Thyroid gland (tissue), 4 donors: ENCODE results near the gene MICU1. TPM values are rescaled to one million over a fixed set of nuclear protein-coding genes. Genes with fewer than 3 reads are reported as not detected.

Experiments
- DNase-seq, 2 donors: peaks; one replicate each; pipeline ENCODE4 v3.0.0-alpha.2; 2019
- H3K27ac ChIP-seq, 3 donors: fragments of 200-600 bp; sonication (generic); 1 replicate in 2 of 3; 2 replicates in 1 of 3; pipeline ENCODE4 v1.5.1; 2016 to 2019; ENCODE audit warnings: mild to moderate bottlenecking in 1 of 3, moderate library complexity in 1 of 3
- H3K27me3 ChIP-seq: fragments of 200-600 bp; sonication (generic); one replicate; pipeline ENCODE4 v1.5.1; 2019
- H3K36me3 ChIP-seq, 2 donors: fragments of 200-600 bp; sonication (generic); one replicate each; pipeline ENCODE4 v1.5.1; 2016 to 2019
- H3K4me1 ChIP-seq, 2 donors: fragments of 200-600 bp; sonication (generic); one replicate each; pipeline ENCODE4 v1.5.1; 2017 to 2019
- H3K4me3 ChIP-seq, 3 donors: fragments of 200-600 bp; sonication (generic); replicated peaks in 1 of 3; 1 replicate in 2 of 3; 2 replicates in 1 of 3; pipeline ENCODE4 v1.5.1; 2016; ENCODE audit warnings: mild to moderate bottlenecking in 1 of 3
- H3K9me3 ChIP-seq: fragments of 200-600 bp; sonication (generic); one replicate; pipeline ENCODE4 v1.5.1; 2017
- POLR2A ChIP-seq, 2 donors: fragments of 450-650 bp; IDR thresholded peaks; one replicate each; pipeline ENCODE4 v1.6.1; 2017; ENCODE audit warnings: antibody characterized with exemption in 2 of 2, mild to moderate bottlenecking in 2 of 2, moderate library complexity in 1 of 2
- WGBS, 2 donors: methylation state at CpG; one replicate each; pipeline ENCODE4 v1.1.5; 2017; 5-methylcytosine and 5-hydroxymethylcytosine counted together
- intact Hi-C: fragments of 100-400 bp; cut with DNase I; formaldehyde crosslinking; loops from one replicate; pipeline ENCODE4 v1.15.1; 2023
- total RNA-seq, 4 donors: library from RNA; depleted of rRNA; stranded (reverse); fragments of >200 nt; gene quantifications; one replicate each; pipeline ENCODE4 v1.2.3, GENCODE V29; 2016
- TF ChIP-seq, protein P1 (sequence below), 6 experiments: fragments of 200-600 bp in 3 of 6; fragments of 450-650 bp in 3 of 6; sonication (generic) in 3 of 6; IDR thresholded peaks; one replicate each; pipeline ENCODE4 v1.5.1; 2016 to 2019; ENCODE audit warnings: antibody characterized with exemption in 6 of 6, mild to moderate bottlenecking in 2 of 6, inconsistent platforms in 1 of 6, moderate library complexity in 1 of 6

Gene MICU1
- total RNA-seq, 4 donors from 2014 or later, result 26.5 to 33.9 (median 31.5) TPM

- Histone ChIP-seq H3K27ac (no peak overlapping the region), H3K9me3 (no peaks in the 10 kb centered on the region), H3K4me1 (peaks cover 0 to 10% of the 10 kb centered on the region in 2 donors), H3K36me3 (peaks cover 0 to 7% of the 10 kb centered on the region in 2 donors), H3K27me3 (no peaks in the 10 kb centered on the region), H3K4me3 (no peak overlapping the region)
- WGBS, 2 donors, result 88 to 95% methylated on average over 7 of the region's 7 CpGs
- DNase-seq, result no peak
- intact Hi-C loops, result loop anchor here (10.0 kb wide), 3 partner anchors 320 to 810 kb away; no protein-coding TSS in a partner anchor
- TF ChIP-seq POLR2A (IDR thresholded peaks at IDR 0.05), result no peak
- TF ChIP-seq, protein P1, sequence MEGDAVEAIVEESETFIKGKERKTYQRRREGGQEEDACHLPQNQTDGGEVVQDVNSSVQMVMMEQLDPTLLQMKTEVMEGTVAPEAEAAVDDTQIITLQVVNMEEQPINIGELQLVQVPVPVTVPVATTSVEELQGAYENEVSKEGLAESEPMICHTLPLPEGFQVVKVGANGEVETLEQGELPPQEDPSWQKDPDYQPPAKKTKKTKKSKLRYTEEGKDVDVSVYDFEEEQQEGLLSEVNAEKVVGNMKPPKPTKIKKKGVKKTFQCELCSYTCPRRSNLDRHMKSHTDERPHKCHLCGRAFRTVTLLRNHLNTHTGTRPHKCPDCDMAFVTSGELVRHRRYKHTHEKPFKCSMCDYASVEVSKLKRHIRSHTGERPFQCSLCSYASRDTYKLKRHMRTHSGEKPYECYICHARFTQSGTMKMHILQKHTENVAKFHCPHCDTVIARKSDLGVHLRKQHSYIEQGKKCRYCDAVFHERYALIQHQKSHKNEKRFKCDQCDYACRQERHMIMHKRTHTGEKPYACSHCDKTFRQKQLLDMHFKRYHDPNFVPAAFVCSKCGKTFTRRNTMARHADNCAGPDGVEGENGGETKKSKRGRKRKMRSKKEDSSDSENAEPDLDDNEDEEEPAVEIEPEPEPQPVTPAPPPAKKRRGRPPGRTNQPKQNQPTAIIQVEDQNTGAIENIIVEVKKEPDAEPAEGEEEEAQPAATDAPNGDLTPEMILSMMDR (IDR thresholded peaks at IDR 0.05), result no peak
Measured at GRCh38 chr10:72365106-72365895, 260.6 kb downstream of the MICU1 start.

DNA sequence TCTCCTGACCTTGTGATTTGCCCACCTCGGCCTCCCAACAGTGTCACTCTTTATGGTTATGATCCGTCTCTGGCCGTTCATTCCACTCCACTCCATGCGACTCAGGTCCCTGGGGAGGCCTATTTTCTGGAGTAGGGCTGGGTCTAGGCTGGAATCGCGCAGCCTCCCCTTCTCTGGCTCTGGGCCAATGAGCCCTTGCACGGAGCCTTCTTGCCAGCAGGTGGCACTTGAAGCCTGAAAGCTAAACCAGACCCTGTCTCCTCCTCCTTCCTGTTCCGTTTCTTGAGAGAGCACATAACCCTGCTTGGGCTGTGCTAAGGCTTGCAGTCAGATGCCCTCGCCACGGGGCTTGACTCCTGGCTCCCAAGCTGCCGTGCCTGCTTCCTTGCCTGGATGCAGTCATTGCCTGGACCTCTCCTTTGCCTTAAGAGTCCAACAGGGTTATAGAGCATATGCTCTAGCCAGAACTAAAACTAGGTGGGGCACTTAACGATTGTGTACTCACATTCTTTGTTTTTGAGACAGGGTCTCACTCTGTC is 261.6 kb downstream of the MICU1 start:
- Histone ChIP-seq H3K27me3 (no peaks in the 10 kb centered on the region), H3K27ac (peak overlapping the region in 1 of 3 donors; percentile 24), H3K4me1 (peaks cover 0 to 10% of the 10 kb centered on the region in 2 donors), H3K36me3 (peaks cover 0 to 7% of the 10 kb centered on the region in 2 donors), H3K4me3 (no peak overlapping the region), H3K9me3 (no peaks in the 10 kb centered on the region)
- DNase-seq, result peak; percentile 88 to 90
- TF ChIP-seq, protein P1 (IDR thresholded peaks at IDR 0.05), result peak; percentile 76 to 97 (median 92)
- peak in 1 of 2 donors; percentile 55 for TF ChIP-seq POLR2A (IDR thresholded peaks at IDR 0.05)
- intact Hi-C loops, result loop anchor here (5.0 to 10.0 kb wide), 4 partner anchors 320 to 810 kb away; no protein-coding TSS in a partner anchor
- WGBS, 2 donors, result 0 to 6% methylated on average over 11 to 12 of the region's 12 CpGs

GRCh38 chr10:72356987-72357386 is 268.9 kb downstream of the MICU1 start:
- Histone ChIP-seq H3K27me3 (no peaks in the 10 kb centered on the region), H3K9me3 (no peaks in the 10 kb centered on the region), H3K4me3 (no peak overlapping the region), H3K4me1 (peaks cover 11% of the 10 kb centered on the region in 2 donors), H3K27ac (no peak overlapping the region), H3K36me3 (no peaks in the 10 kb centered on the region)
- no peak for DNase-seq
- intact Hi-C loops, result no loop called here
- WGBS, 2 donors, result 62 to 64% methylated on average over 4 of the region's 4 CpGs
- TF ChIP-seq, protein P1 (IDR thresholded peaks at IDR 0.05), result no peak
- TF ChIP-seq POLR2A (IDR thresholded peaks at IDR 0.05), result no peak

DNA sequence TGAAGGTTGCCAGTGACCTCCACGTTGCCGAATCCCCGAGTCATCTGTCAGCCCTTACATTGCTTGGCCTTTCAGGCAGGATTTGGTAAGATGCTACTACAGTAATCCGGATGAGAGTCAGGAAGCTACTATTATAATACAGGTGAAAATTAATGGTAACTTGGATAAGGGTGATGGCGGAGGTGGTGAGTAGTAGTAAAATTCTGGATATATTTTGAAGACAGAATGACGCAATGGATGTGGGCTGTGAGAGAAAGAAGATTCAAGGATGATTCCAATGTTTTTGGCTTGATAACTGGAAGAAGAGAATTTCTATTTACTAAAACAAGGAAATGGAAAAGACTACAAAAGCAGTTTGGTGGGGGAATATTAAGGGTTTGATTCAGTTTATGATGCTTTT is 269.8 kb downstream of the MICU1 start:
- 95 to 96% methylated on average over 6 of the region's 6 CpGs for WGBS, 2 donors
- Histone ChIP-seq H3K4me1 (peaks cover 11% of the 10 kb centered on the region in 2 donors), H3K27ac (no peak overlapping the region), H3K4me3 (no peak overlapping the region), H3K27me3 (no peaks in the 10 kb centered on the region), H3K9me3 (no peaks in the 10 kb centered on the region), H3K36me3 (no peaks in the 10 kb centered on the region)
- intact Hi-C loops, result no loop called here
- TF ChIP-seq, protein P1 (IDR thresholded peaks at IDR 0.05), result no peak
- no peak for TF ChIP-seq POLR2A (IDR thresholded peaks at IDR 0.05)
- no peak for DNase-seq

- Histone ChIP-seq H3K27ac (peak overlapping the region; percentile 92 to 97 (median 96)), H3K4me3 (peak overlapping the region; percentile 15 to 84 (median 62)), H3K36me3 (no peaks in the 10 kb centered on the region), H3K4me1 (peaks cover 11% of the 10 kb centered on the region in 2 donors), H3K27me3 (no peaks in the 10 kb centered on the region), H3K9me3 (no peaks in the 10 kb centered on the region)
- TF ChIP-seq, protein P1 (IDR thresholded peaks at IDR 0.05), result peak in 1 of 6 experiments; percentile 6
- no peak for TF ChIP-seq POLR2A (IDR thresholded peaks at IDR 0.05)
- intact Hi-C loops, result no loop called here
- no peak for DNase-seq
- 36 to 37% methylated on average over 7 of the region's 7 CpGs for WGBS, 2 donors
Measured at GRCh38 chr10:72355214-72355555, 270.7 kb downstream of the MICU1 start.
